A673 (cell line): ENCODE results near the gene EXOC6B.

Experiments
- EZH2 ChIP-seq: fragments of 200-600 bp; sonication (generic); IDR thresholded peaks from 2 replicates; pipeline ENCODE4 v1.6.1; 2017; ENCODE audit warnings: borderline replicate concordance, low read depth, mild to moderate bottlenecking, mixed read lengths, antibody characterized with exemption, low read length; ENCODE audit not compliant: poor library complexity, severe bottlenecking
- TF ChIP-seq, protein P1 (sequence below): fragments of 300-800, 200-600 bp; sonication (generic); conservative IDR thresholded peaks from 2 replicates; pipeline ENCODE4 v1.5.1; 2017; ENCODE audit warnings: low read depth, mild to moderate bottlenecking, antibody characterized with exemption, low read length, moderate library complexity, mixed read lengths

DNA sequence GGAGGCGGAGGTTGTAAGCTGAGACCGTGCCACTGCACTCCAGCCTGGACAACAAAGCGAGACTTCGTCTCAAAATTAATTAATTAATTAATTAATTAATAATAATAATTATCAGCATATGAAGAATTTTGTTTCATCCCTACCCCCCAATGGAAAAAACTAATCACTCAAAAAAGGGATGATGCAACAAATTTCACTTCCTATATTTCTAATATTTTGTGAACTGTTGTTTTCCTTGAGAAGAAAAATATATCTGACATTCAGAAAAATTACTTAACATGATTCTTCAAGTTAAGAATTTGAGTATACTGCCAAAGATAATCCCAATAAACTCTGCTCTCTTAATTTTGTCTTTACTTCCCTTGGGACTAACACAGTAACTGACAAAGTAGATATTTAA, 28.1 kb downstream of the EXOC6B start:
- TF ChIP-seq, protein P1, sequence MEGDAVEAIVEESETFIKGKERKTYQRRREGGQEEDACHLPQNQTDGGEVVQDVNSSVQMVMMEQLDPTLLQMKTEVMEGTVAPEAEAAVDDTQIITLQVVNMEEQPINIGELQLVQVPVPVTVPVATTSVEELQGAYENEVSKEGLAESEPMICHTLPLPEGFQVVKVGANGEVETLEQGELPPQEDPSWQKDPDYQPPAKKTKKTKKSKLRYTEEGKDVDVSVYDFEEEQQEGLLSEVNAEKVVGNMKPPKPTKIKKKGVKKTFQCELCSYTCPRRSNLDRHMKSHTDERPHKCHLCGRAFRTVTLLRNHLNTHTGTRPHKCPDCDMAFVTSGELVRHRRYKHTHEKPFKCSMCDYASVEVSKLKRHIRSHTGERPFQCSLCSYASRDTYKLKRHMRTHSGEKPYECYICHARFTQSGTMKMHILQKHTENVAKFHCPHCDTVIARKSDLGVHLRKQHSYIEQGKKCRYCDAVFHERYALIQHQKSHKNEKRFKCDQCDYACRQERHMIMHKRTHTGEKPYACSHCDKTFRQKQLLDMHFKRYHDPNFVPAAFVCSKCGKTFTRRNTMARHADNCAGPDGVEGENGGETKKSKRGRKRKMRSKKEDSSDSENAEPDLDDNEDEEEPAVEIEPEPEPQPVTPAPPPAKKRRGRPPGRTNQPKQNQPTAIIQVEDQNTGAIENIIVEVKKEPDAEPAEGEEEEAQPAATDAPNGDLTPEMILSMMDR, result no peak
- no peak for TF ChIP-seq EZH2
